Panc1 (cell line): ENCODE results near the gene NHLRC3. TPM values are rescaled to one million over a fixed set of nuclear protein-coding genes. Genes with fewer than 3 reads are reported as not detected.
A peak's percentile ranks its signal among the peaks of the same experiment; 100 is the strongest.

Experiments used
- ATAC-seq: fragments of 200-7000 bp; cut with Tn5 transposase; 2 replicates; pipeline ENCODE4 v1.9.1; 2020; ENCODE audit warnings: mild to moderate bottlenecking, moderate library complexity
- Bru-seq: library from RNA; stranded (reverse); fragments of 400-500 nt; gene quantifications from one replicate; lab custom pipeline; 2021; lab: Mats Ljungman, UMichigan
- BruChase-seq, 2 experiments: library from RNA; stranded (reverse); fragments of 400-500 nt; gene quantifications; one replicate each; lab custom pipeline; 2021; lab: Mats Ljungman, UMichigan
- BruUV-seq: library from RNA; stranded (reverse); fragments of 400-500 nt; replicated peaks from 2 replicates; lab custom pipeline; 2021; lab: Mats Ljungman, UMichigan
- CTCF ChIA-PET: fragments of 300-600 bp; sonication (Branson Sonifier 250); formaldehyde crosslinking; loops from one replicate; lab custom pipeline; 2022; ENCODE audit warnings: antibody characterized with exemption; lab: Charles Lee
- POLR2A ChIA-PET: fragments of 300-600 bp; sonication (Branson Sonifier 250); formaldehyde crosslinking; loops from one replicate; lab custom pipeline; 2022; ENCODE audit warnings: antibody characterized with exemption; lab: Charles Lee
- DNase-seq: peaks from one replicate; pipeline ENCODE4 v3.0.0-alpha.2; 2010; ENCODE audit warnings: low read depth, low spot score
- H3K27ac ChIP-seq: 2 replicates; pipeline ENCODE4 v1.5.1; 2011; ENCODE audit warnings: mild to moderate bottlenecking, low read length, inconsistent platforms
- H3K27me3 ChIP-seq: fragments of 200-500 bp; sonication (Bioruptor generic); 2 replicates; pipeline ENCODE4 v1.6.0; 2014; ENCODE audit warnings: low read length, inconsistent platforms; ENCODE audit not compliant: control insufficient read depth, insufficient read depth
- H3K36me3 ChIP-seq: fragments of 200-500 bp; sonication (Bioruptor generic); 2 replicates; pipeline ENCODE4 v1.5.1; 2014; ENCODE audit warnings: inconsistent platforms, mild to moderate bottlenecking, low read length, moderate library complexity; ENCODE audit not compliant: control insufficient read depth, insufficient read depth
- H3K4me1 ChIP-seq: 2 replicates; pipeline ENCODE4 v1.5.1; 2011; ENCODE audit warnings: inconsistent platforms, mild to moderate bottlenecking, low read length, moderate library complexity; ENCODE audit not compliant: control insufficient read depth, insufficient read depth
- H3K4me3 ChIP-seq, 2 experiments: 2 replicates each; pipeline ENCODE4 v1.5.1; 2011 to 2012; ENCODE audit warnings: low read depth in 2 of 2, low read length in 2 of 2, mild to moderate bottlenecking in 2 of 2, inconsistent platforms in 1 of 2, moderate library complexity in 1 of 2
- H3K9me3 ChIP-seq: fragments of 200-500 bp; sonication (Bioruptor generic); 2 replicates; pipeline ENCODE4 v1.5.1; 2014; ENCODE audit warnings: low read depth, mild to moderate bottlenecking, inconsistent platforms, low read length, moderate library complexity; ENCODE audit not compliant: control insufficient read depth, insufficient read depth
- POLR2AphosphoS5 ChIP-seq: IDR thresholded peaks from 2 replicates; pipeline ENCODE4 v1.6.1; 2012; ENCODE audit warnings: mild to moderate bottlenecking, low read depth, low read length, moderate library complexity
- SIN3A ChIP-seq: IDR thresholded peaks from 2 replicates; pipeline ENCODE4 v1.6.1; 2012; ENCODE audit warnings: low read depth, mild to moderate bottlenecking, low read length, moderate library complexity, borderline replicate concordance; ENCODE audit not compliant: insufficient read depth
- TCF7L2 ChIP-seq: IDR thresholded peaks from 2 replicates; pipeline ENCODE4 v1.6.1; 2011; ENCODE audit warnings: mild to moderate bottlenecking, low read depth, low read length, inconsistent platforms
- in situ Hi-C: cut with HindIII; loops from 2 replicates; pipeline ENCODE4 v1.10.0; 2016; ENCODE audit warnings: low sequenced_read_pairs, low pct_unique_long_range_greater_than_20kb
- intact Hi-C: fragments of 100-400 bp; cut with micrococcal nuclease; formaldehyde crosslinking; loops from one replicate; pipeline ENCODE4 v1.10.0; 2022; ENCODE audit not compliant: unreplicated experiment
- long read RNA-seq: library from polyadenylated mRNA; unstranded; transcript quantifications from one replicate; pipeline ENCODE4 v2.0.0, GENCODE V29; 2021; ENCODE audit not compliant: unreplicated experiment
- polyA plus RNA-seq: library from polyadenylated mRNA; unstranded; fragments of >200 nt; gene quantifications from one replicate; pipeline ENCODE4 v1.2.1, GENCODE V29; 2012; ENCODE audit warnings: missing spikeins; ENCODE audit not compliant: insufficient read length
- total RNA-seq: library from RNA; stranded (reverse); gene quantifications from one replicate; pipeline ENCODE4 v1.2.1, GENCODE V29; 2021; ENCODE audit not compliant: unreplicated experiment
- TF ChIP-seq, protein P1 (sequence below), 2 experiments: IDR thresholded peaks; 2 replicates each; pipeline ENCODE4 v1.6.1; 2011 to 2012; ENCODE audit warnings: low read depth in 2 of 2, control low read depth in 1 of 2, low read length in 1 of 2, mild to moderate bottlenecking in 1 of 2, moderate library complexity in 1 of 2; ENCODE audit not compliant: insufficient read depth in 1 of 2
- TF ChIP-seq, protein P2 (sequence below): fragments of 450-650 bp; IDR thresholded peaks from 2 replicates; pipeline ENCODE4 v1.5.1; 2017; ENCODE audit warnings: mild to moderate bottlenecking

Gene NHLRC3, protein sequence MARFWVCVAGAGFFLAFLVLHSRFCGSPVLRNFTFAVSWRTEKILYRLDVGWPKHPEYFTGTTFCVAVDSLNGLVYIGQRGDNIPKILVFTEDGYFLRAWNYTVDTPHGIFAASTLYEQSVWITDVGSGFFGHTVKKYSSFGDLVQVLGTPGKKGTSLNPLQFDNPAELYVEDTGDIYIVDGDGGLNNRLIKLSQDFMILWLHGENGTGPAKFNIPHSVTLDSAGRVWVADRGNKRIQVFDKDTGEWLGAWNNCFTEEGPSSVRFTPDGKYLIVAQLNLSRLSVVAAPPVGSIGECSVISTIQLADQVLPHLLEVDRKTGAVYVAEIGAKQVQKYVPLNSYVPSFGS
- total RNA-seq (16.1 TPM), Bru-seq, nascent RNA (percentile 79 among the genes with signal in this experiment), BruChase-seq, experiment 1, labeled RNA remaining after a 2-hour chase (percentile 96 among the genes with signal in this experiment), BruChase-seq, experiment 2, labeled RNA remaining after a 6-hour chase (percentile 92 among the genes with signal in this experiment)
- polyA plus RNA-seq: 6.7 TPM
- long read RNA-seq, transcript NHLRC3-201 (6 exons, 3,275 nt): major isoform, 6 of 22 reads
- long read RNA-seq, transcript NHLRC3-202 (7 exons, 3,549 nt): major isoform, 6 of 22 reads
- long read RNA-seq, partial matches to known transcripts: 6 of 22 reads
- long read RNA-seq, other reads (novel, unspliced or antisense): 4 of 22 reads

DNA sequence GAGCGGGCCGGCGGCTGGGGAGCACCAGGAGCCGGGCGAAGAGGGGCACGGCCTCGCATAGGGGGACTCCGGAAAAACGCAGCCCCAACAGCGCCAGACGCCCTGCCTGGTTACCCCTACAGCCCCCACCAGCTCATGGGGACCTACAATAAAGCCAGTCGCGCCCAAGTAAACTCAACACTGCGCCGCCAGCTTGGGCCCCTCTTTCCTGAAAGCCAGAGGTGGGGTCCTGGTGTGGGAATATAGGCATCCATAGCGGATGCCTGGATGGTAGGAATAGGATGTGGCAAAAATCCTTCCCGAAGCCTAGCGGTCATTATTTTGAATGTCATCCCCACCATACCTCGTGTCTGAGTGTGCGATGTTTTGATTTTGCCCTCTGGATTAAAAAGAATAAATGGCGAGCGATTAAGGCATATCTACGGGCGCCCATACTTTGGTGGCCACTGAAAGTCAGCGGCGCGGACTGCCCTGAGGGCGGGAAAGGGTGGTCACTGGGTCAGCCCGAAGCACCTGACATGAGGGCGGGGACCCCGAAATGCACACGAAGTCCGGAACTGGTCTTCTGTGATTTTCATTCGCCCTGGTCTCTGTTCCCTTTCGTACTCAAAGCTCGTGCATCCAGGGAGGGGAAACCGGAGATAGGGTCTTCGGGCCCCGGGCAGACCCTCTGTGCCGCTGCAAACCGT is at the start of gene NHLRC3, which contains the start of gene PROSER1:
Gene NHLRC3 (plus strand): TSS at position 577 of the 689 bp plus-strand sequence. CDS start 184 bp downstream, outside the sequence.
Gene PROSER1 (minus strand): TSS at position 210 of the 689 bp plus-strand sequence. CDS start 847 bp downstream, outside the sequence.
- BruUV-seq: no TSS peak
- Histone ChIP-seq H3K4me3 (peak within 1 kb of the TSS; percentile 89 to 91), H3K4me1 (peaks cover 8% of the 10 kb centered on the region), H3K9me3 (no peaks in the 10 kb centered on the region), H3K27ac (peak within 1 kb of the TSS; percentile 93), H3K27me3 (no peaks in the 10 kb centered on the region), H3K36me3 (peaks cover 5% of the 10 kb centered on the region; the same call in 1 of the 2 replicates)
- ATAC-seq (peak; percentile 96), DNase-seq (peak; percentile 54)
- POLR2A ChIA-PET: no interaction called here
- intact Hi-C loops (loop anchor here (10.0 kb wide), 1 partner anchor 637 kb away; no protein-coding TSS in a partner anchor), in situ Hi-C loops (no loop called here)
- TF ChIP-seq POLR2AphosphoS5: peak; percentile 74
- TF ChIP-seq, protein P1, sequence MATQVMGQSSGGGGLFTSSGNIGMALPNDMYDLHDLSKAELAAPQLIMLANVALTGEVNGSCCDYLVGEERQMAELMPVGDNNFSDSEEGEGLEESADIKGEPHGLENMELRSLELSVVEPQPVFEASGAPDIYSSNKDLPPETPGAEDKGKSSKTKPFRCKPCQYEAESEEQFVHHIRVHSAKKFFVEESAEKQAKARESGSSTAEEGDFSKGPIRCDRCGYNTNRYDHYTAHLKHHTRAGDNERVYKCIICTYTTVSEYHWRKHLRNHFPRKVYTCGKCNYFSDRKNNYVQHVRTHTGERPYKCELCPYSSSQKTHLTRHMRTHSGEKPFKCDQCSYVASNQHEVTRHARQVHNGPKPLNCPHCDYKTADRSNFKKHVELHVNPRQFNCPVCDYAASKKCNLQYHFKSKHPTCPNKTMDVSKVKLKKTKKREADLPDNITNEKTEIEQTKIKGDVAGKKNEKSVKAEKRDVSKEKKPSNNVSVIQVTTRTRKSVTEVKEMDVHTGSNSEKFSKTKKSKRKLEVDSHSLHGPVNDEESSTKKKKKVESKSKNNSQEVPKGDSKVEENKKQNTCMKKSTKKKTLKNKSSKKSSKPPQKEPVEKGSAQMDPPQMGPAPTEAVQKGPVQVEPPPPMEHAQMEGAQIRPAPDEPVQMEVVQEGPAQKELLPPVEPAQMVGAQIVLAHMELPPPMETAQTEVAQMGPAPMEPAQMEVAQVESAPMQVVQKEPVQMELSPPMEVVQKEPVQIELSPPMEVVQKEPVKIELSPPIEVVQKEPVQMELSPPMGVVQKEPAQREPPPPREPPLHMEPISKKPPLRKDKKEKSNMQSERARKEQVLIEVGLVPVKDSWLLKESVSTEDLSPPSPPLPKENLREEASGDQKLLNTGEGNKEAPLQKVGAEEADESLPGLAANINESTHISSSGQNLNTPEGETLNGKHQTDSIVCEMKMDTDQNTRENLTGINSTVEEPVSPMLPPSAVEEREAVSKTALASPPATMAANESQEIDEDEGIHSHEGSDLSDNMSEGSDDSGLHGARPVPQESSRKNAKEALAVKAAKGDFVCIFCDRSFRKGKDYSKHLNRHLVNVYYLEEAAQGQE (IDR thresholded peaks at IDR 0.05; ENCODE audit: insufficient read depth in 1 of 2, low read depth in 2 of 2, low read length in 1 of 2): no peak
- CTCF ChIA-PET: no interaction called here

DNA sequence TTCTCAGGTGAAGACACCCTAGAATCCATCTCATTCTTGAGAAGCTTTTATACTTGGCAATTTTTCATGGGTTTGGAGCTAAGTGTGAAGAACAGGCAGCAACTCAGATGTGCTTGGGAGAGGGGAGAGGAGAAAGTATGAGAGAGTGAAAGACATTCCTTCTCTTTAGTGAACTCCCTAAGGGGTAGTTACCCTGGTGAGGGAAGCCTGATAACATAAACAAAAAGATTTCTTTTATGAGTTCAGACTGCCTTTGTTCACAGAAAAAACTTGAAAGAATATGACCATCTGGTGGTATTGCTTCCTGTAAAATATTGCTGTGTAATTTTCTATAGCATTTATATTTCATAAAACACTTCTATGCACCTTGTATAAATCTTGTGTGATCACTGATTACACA is 47.6 kb upstream of the NHLRC3 start, which contains the start of gene STOML3:
Gene STOML3 (minus strand): TSS at position 139 of the 400 bp plus-strand sequence. CDS start 110 bp downstream, at position 29.
- intact Hi-C loops: no loop called here
- in situ Hi-C loops: no loop called here
- H3K4me3 ChIP-seq: no peak within 1 kb of the TSS
- H3K27ac ChIP-seq: no peak within 1 kb of the TSS
- H3K4me1 ChIP-seq: no peaks in the 10 kb centered on the region
- DNase-seq (no peak), ATAC-seq (no peak)
- ChIA-PET POLR2A (no interaction called here), CTCF (no interaction called here)
- TF ChIP-seq SIN3A: no peak
- TF ChIP-seq, protein P1 (IDR thresholded peaks at IDR 0.05; ENCODE audit: insufficient read depth in 1 of 2, low read depth in 2 of 2, low read length in 1 of 2): no peak
- TF ChIP-seq POLR2AphosphoS5: no peak
- TF ChIP-seq TCF7L2: no peak
- TF ChIP-seq, protein P2, sequence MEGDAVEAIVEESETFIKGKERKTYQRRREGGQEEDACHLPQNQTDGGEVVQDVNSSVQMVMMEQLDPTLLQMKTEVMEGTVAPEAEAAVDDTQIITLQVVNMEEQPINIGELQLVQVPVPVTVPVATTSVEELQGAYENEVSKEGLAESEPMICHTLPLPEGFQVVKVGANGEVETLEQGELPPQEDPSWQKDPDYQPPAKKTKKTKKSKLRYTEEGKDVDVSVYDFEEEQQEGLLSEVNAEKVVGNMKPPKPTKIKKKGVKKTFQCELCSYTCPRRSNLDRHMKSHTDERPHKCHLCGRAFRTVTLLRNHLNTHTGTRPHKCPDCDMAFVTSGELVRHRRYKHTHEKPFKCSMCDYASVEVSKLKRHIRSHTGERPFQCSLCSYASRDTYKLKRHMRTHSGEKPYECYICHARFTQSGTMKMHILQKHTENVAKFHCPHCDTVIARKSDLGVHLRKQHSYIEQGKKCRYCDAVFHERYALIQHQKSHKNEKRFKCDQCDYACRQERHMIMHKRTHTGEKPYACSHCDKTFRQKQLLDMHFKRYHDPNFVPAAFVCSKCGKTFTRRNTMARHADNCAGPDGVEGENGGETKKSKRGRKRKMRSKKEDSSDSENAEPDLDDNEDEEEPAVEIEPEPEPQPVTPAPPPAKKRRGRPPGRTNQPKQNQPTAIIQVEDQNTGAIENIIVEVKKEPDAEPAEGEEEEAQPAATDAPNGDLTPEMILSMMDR: no peak
- no peaks in the 10 kb centered on the region for H3K27me3 ChIP-seq
- no TSS peak for BruUV-seq
- H3K9me3 ChIP-seq: no peaks in the 10 kb centered on the region
- H3K36me3 ChIP-seq: no peaks in the 10 kb centered on the region
